Naive thymus-derived CD8-positive, alpha-beta T cell (primary cell): ENCODE data around the gene EBLN1. TPM values are rescaled to one million over a fixed set of nuclear protein-coding genes. Genes with fewer than 3 reads are reported as not detected.

Experiments used
- ATAC-seq, 2 donors: fragments of 150-1000 bp; cut with Tn5 transposase in 1 of 2; sonication (Bioruptor Pico), chemical (Tn5 transposase) in 1 of 2; 1 replicate in 1 of 2; 2 replicates in 1 of 2; pipeline ENCODE4 v1.10.0; 2021; ENCODE audit warnings: mild to moderate bottlenecking in 2 of 2, moderate library complexity in 2 of 2
- POLR2A ChIA-PET: fragments of 350-600 bp; sonication (Branson Sonifier 250); formaldehyde crosslinking; loops from one replicate; lab custom pipeline; 2021; ENCODE audit warnings: antibody characterized with exemption; lab: Charles Lee
- DNase-seq, 10 donors: peaks; one replicate each; pipeline versions ENCODE4 v3.0.0 to v3.0.0-alpha.2; 2020 to 2022
- H3K27ac Mint-ChIP-seq, 10 donors: one replicate each; pipeline ENCODE4 v1.8.0; 2020 to 2022; ENCODE audit warnings: mild to moderate bottlenecking in 10 of 10, mixed read lengths in 10 of 10, moderate library complexity in 4 of 10, inconsistent platforms in 1 of 10
- H3K27me3 Mint-ChIP-seq, 5 donors: one replicate each; pipeline ENCODE4 v1.8.0; 2021 to 2022; ENCODE audit warnings: mixed read lengths in 5 of 5
- H3K36me3 Mint-ChIP-seq, 3 donors: one replicate each; pipeline ENCODE4 v1.8.0; 2020 to 2022; ENCODE audit warnings: mixed read lengths in 3 of 3, mild to moderate bottlenecking in 2 of 3, inconsistent platforms in 1 of 3
- H3K4me1 Mint-ChIP-seq, 4 donors: one replicate each; pipeline ENCODE4 v1.8.0; 2021 to 2022; ENCODE audit warnings: mixed read lengths in 4 of 4
- H3K4me3 Mint-ChIP-seq, 10 donors: one replicate each; pipeline ENCODE4 v1.8.0; 2020 to 2022; ENCODE audit warnings: mild to moderate bottlenecking in 10 of 10, mixed read lengths in 10 of 10, moderate library complexity in 6 of 10, inconsistent platforms in 1 of 10
- H3K9me3 Mint-ChIP-seq, 9 donors: one replicate each; pipeline ENCODE4 v1.8.0; 2020 to 2022; ENCODE audit warnings: mixed read lengths in 9 of 9, mild to moderate bottlenecking in 3 of 9, inconsistent platforms in 1 of 9, moderate library complexity in 1 of 9
- polyA plus RNA-seq, 3 donors: library from polyadenylated mRNA; unstranded; fragments of 300-500 nt; fragmentation: Illumina TruSeq; gene quantifications; one replicate each; pipeline ENCODE4 v1.2.3, GENCODE V29; 2021
- total RNA-seq, 8 experiments: library from RNA in 2 of 8; stranded (reverse) in 2 of 8; gene quantifications; one replicate each; pipeline ENCODE4 v1.2.3 and lab custom pipeline; 2021 to 2026

Gene EBLN1
- total RNA-seq: not detected
- polyA plus RNA-seq: not detected
- 0 reads per million in 6 experiments for total RNA-seq (lab: John Stamatoyannopoulos, UW)

- Mint-ChIP-seq H3K27ac (peak within 1 kb of the TSS in 1 of 10 donors; percentile 32), H3K36me3 (peaks cover 0 to 1% (median 0%) of the 10 kb centered on the region in 3 donors), H3K9me3 (peaks cover 0 to 2% (median 0%) of the 10 kb centered on the region in 9 donors), H3K4me1 (no peaks in the 10 kb centered on the region), H3K4me3 (no peak within 1 kb of the TSS), H3K27me3 (peaks cover 2 to 34% (median 13%) of the 10 kb centered on the region in 5 donors)
- ATAC-seq (no peak), DNase-seq (no peak)
- POLR2A ChIA-PET: no interaction called here
These were observed at the start of gene EBLN1 for GRCh38 chr10:22217842-22218241. Gene EBLN1 (minus strand): TSS chr10:22218015. CDS start chr10:22209983, 8,032 bp downstream.

DNA sequence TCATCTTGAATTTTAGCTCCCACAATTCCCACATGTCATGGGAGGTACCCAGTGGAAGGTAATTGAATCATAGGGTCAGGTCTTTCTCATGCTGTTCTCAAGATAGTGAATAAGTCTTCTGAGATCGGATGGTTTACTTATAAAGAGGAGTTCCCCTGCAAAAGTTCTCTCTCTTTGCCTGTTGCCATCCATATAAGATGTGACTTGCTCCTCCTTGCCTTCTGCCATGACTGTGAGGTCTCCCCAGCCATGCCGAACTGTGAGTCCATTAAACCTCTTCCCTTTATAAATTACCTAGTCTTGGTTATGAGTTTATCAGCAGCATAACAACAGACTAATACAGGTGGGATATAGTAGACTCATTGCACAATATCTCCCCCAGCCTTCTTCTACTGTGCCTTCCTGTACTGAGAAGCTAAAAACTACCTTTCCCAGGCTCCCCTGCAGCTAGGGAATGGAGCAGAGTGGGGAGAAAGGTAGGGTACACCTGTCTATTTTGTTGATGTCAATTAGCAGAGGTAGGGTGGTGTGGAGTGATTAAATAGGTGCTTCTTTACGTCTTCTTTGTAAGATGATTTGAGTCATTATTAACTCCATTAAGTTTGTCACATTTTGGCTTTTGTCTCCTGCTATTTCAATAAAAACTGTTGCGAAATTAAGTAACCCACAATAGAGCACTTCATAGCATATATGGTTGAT lies 48.2 kb upstream of the EBLN1 start:
- peaks cover 0 to 2% (median 0%) of the 10 kb centered on the region in 9 donors for H3K9me3 Mint-ChIP-seq
- no peaks in the 10 kb centered on the region for H3K4me1 Mint-ChIP-seq
- no peak for DNase-seq
- no peak overlapping the region for H3K27ac Mint-ChIP-seq
- no peak overlapping the region for H3K4me3 Mint-ChIP-seq
- peaks cover 13 to 55% (median 39%) of the 10 kb centered on the region in 5 donors for H3K27me3 Mint-ChIP-seq
- POLR2A ChIA-PET: no interaction called here
- ATAC-seq: no peak
- H3K36me3 Mint-ChIP-seq: no peaks in the 10 kb centered on the region

- peaks cover 0 to 2% (median 0%) of the 10 kb centered on the region in 9 donors for H3K9me3 Mint-ChIP-seq
- POLR2A ChIA-PET: no interaction called here
These were observed 45.3 kb upstream of the EBLN1 start for GRCh38 chr10:22263106-22263505.

DNA sequence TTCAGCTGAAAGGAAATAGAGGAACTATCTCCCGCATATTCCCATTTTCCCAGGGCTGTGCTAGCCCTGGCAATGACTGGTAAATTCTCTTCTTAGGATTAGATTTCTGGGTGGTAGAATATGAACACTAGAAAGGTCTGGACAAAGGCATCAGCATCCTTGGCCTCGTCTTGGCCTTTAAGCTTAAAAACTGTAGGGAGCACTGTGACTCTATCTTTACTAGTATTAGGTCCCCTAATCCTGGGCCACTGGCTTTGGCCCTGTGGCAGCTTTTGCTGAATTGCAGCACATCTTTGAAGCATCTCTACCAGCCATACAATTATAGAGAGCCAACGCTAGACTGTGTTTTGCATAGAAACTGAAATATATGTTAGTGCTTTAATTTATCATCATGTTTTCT lies 41.5 kb upstream of the EBLN1 start:
- peak overlapping the region in 1 of 10 donors; percentile 9 for H3K27ac Mint-ChIP-seq
- DNase-seq (no peak), ATAC-seq (peak; percentile 39 to 44)
- H3K4me1 Mint-ChIP-seq: peaks cover 0 to 12% (median 6%) of the 10 kb centered on the region in 4 donors
- no peaks in the 10 kb centered on the region for H3K9me3 Mint-ChIP-seq
- no peaks in the 10 kb centered on the region for H3K36me3 Mint-ChIP-seq
- peaks cover 15 to 45% (median 34%) of the 10 kb centered on the region in 5 donors for H3K27me3 Mint-ChIP-seq
- no peak overlapping the region for H3K4me3 Mint-ChIP-seq
- POLR2A ChIA-PET: no interaction called here

More at GRCh38 chr10:22263106-22263505, 45.3 kb upstream of the EBLN1 start:
- Mint-ChIP-seq H3K4me3 (no peak overlapping the region), H3K27me3 (peaks cover 17 to 70% (median 43%) of the 10 kb centered on the region in 5 donors), H3K36me3 (no peaks in the 10 kb centered on the region), H3K4me1 (peaks cover 0 to 6% (median 5%) of the 10 kb centered on the region in 4 donors), H3K27ac (no peak overlapping the region)
- no peak for ATAC-seq
- no peak for DNase-seq

- ATAC-seq (no peak), DNase-seq (no peak)
- Mint-ChIP-seq H3K36me3 (no peaks in the 10 kb centered on the region), H3K27me3 (peaks cover 12 to 47% (median 37%) of the 10 kb centered on the region in 5 donors), H3K27ac (peak overlapping the region in 1 of 10 donors; percentile 21), H3K9me3 (peaks cover 0 to 2% (median 0%) of the 10 kb centered on the region in 9 donors), H3K4me1 (peaks cover 0 to 20% (median 6%) of the 10 kb centered on the region in 4 donors), H3K4me3 (no peak overlapping the region)
- POLR2A ChIA-PET: interaction anchor here (0.6 to 1.0 kb wide), 4 partner anchors 30 to 366 kb away, joined by 3 to 5 read pairs (median 3); partner anchors contain the start of gene COMMD3
These were observed 40.7 kb upstream of the EBLN1 start for GRCh38 chr10:22258471-22258870.

- H3K9me3 Mint-ChIP-seq: peaks cover 0 to 2% (median 0%) of the 10 kb centered on the region in 9 donors
- DNase-seq (peak in 6 of 10 donors; percentile 2 to 69 (median 38)), ATAC-seq (peak; percentile 20 to 35)
- peaks cover 9 to 35% (median 30%) of the 10 kb centered on the region in 5 donors for H3K27me3 Mint-ChIP-seq
- POLR2A ChIA-PET: interaction anchor here (0.7 to 4.1 kb wide), 8 partner anchors 24 to 348 kb away, joined by 3 to 30 read pairs (median 5); partner anchors contain the start of genes BMI1 and COMMD3
- peak overlapping the region; percentile 63 to 95 (median 89) for H3K27ac Mint-ChIP-seq
- peaks cover 5 to 30% (median 12%) of the 10 kb centered on the region in 4 donors for H3K4me1 Mint-ChIP-seq
- peak overlapping the region; percentile 85 to 91 (median 88) for H3K4me3 Mint-ChIP-seq
- H3K36me3 Mint-ChIP-seq: peaks cover 0 to 7% (median 4%) of the 10 kb centered on the region in 3 donors
These were observed 35.7 kb upstream of the EBLN1 start for GRCh38 chr10:22253580-22253882.

DNA sequence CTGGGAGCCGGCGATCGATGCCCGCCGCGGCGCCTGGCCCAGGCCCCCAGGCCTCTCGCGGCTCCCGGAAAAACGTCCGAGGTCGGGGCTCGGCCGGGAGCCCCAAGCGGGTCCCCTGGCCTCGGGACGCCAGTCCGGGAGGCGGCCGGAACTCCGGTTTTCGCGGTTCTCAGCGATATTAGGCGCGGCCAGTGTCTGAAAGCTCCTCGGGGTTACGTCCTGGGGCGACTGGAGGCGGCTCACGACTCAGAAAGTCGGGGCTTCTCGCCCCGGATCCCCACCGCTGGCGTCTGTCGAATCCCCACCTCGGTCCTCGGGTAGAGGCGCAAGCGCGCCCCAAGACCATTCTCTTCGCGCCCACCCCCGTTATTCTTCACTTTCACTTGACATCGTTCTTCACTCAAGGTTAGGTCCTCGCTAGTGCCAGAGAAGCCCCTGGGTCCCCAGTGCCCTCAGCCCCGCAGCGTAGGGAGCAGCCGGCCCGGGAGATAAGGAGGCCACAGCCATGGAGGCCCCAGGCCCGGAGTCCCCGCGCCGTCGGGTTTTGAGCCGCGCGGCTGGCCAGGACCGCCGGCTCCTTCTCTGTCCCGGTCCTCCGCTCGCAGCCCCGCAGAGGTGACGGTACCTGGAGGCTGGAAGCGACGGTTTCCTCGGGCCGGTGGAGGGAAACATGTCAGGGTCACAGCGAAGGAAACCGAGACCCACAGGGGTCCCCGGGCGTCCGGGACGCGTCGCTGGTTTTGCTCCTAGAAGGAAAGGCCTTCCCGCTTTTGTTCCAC lies 35.2 kb upstream of the EBLN1 start:
- ATAC-seq (peak; percentile 21 to 25), DNase-seq (peak in 8 of 10 donors; percentile 8 to 64 (median 45))
- Mint-ChIP-seq H3K9me3 (peaks cover 0 to 2% (median 0%) of the 10 kb centered on the region in 9 donors), H3K27ac (peak overlapping the region; percentile 80 to 95 (median 92)), H3K36me3 (peaks cover 0 to 7% (median 4%) of the 10 kb centered on the region in 3 donors), H3K4me3 (peak overlapping the region; percentile 85 to 94 (median 88)), H3K27me3 (peaks cover 9 to 33% (median 25%) of the 10 kb centered on the region in 5 donors), H3K4me1 (peaks cover 5 to 32% (median 12%) of the 10 kb centered on the region in 4 donors)
- POLR2A ChIA-PET: interaction anchor here (0.6 to 4.1 kb wide), 11 partner anchors 22 to 374 kb away, joined by 3 to 30 read pairs (median 5); partner anchors contain the start of genes BMI1 and COMMD3

DNA sequence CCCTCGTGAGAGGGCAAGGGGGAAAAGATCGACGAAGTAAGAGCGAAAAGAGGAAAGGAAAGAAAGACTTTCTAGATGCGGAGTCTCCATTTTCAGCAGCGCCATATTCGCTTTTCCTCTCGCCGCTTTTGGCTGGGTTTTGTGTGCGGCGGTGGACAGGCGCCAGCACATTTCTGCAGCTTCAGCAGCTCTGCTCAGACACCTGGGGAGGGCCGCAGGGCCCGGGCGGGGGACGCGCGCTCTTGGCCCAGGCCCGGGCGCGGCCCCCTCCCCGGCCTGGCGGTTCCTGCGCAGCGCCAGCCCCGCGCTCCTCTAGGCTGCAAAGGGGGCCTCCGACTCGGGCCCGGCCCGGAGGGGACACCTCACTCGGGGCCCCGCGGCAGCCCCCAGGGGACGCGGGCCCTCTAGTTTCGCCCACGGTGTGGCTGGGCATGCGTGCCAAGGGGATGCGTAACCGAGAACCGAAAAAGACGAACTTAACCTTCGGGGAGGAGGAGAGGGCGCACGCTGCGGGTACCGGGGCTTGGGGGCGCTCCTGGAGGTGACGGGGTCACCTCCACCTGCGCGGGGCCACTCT lies 34.5 kb upstream of the EBLN1 start:
- H3K27me3 Mint-ChIP-seq: peaks cover 9 to 33% (median 25%) of the 10 kb centered on the region in 5 donors
- peak; percentile 55 to 60 for ATAC-seq
- H3K9me3 Mint-ChIP-seq: peaks cover 0 to 2% (median 0%) of the 10 kb centered on the region in 9 donors
- POLR2A ChIA-PET: interaction anchor here (1.0 to 4.1 kb wide), 5 partner anchors 23 to 185 kb away, joined by 4 to 30 read pairs (median 25); partner anchors contain the start of gene COMMD3
- H3K36me3 Mint-ChIP-seq: peaks cover 0 to 7% (median 4%) of the 10 kb centered on the region in 3 donors
- peak overlapping the region; percentile 96 to 100 (median 98) for H3K27ac Mint-ChIP-seq
- H3K4me1 Mint-ChIP-seq: peaks cover 5 to 39% (median 12%) of the 10 kb centered on the region in 4 donors
- H3K4me3 Mint-ChIP-seq: peak overlapping the region; percentile 91 to 99 (median 97)
- peak in 8 of 10 donors; percentile 15 to 68 (median 40) for DNase-seq

DNA sequence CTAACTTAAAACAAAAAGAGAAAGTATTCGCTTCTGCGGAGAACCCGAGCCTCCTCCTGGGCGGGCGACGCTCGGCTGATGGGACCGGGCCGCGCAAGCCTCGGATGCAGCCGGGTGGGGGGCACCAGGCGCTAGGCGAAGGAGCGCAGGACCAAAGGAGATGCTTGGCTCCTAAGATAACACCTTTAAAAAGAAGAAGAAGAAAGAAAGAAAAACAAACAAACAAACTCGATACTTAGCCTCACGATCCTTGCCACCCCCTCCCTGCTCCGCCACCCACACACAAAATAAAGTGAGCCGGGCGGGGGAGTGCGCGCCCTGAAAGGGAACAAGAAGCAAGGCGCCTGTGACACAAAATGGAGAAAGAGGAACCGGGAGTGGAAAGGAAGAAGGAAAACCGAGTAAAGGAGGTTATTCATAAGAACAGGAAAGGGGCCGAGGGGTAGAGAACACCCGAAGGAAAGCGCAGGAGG lies 34.0 kb upstream of the EBLN1 start:
- Mint-ChIP-seq H3K27ac (peak overlapping the region; percentile 96 to 100 (median 98)), H3K36me3 (peaks cover 0 to 7% (median 4%) of the 10 kb centered on the region in 3 donors), H3K4me1 (peaks cover 5 to 44% (median 14%) of the 10 kb centered on the region in 4 donors), H3K4me3 (peak overlapping the region; percentile 91 to 99 (median 97)), H3K27me3 (peaks cover 5 to 30% (median 23%) of the 10 kb centered on the region in 5 donors), H3K9me3 (peaks cover 0 to 2% (median 0%) of the 10 kb centered on the region in 9 donors)
- POLR2A ChIA-PET: interaction anchor here (0.7 to 4.1 kb wide), 4 partner anchors 22 to 185 kb away, joined by 3 to 30 read pairs (median 26); partner anchors contain the start of gene COMMD3
- peak; percentile 62 to 66 for ATAC-seq
- DNase-seq: peak in 9 of 10 donors; percentile 22 to 79 (median 49)

- Mint-ChIP-seq H3K9me3 (peaks cover 0 to 2% (median 0%) of the 10 kb centered on the region in 9 donors), H3K36me3 (peaks cover 0 to 7% (median 4%) of the 10 kb centered on the region in 3 donors), H3K4me3 (peak overlapping the region; percentile 91 to 99 (median 97)), H3K27me3 (peaks cover 5 to 30% (median 21%) of the 10 kb centered on the region in 5 donors), H3K27ac (peak overlapping the region; percentile 96 to 100 (median 98)), H3K4me1 (peaks cover 5 to 50% (median 15%) of the 10 kb centered on the region in 4 donors)
- DNase-seq (peak in 1 of 10 donors; percentile 24), ATAC-seq (no peak)
- POLR2A ChIA-PET: interaction anchor here (0.7 kb wide), 2 partner anchors 22 to 164 kb away, joined by 3 read pairs; no protein-coding TSS in a partner anchor
These were observed 33.3 kb upstream of the EBLN1 start for GRCh38 chr10:22250897-22251660.

DNA sequence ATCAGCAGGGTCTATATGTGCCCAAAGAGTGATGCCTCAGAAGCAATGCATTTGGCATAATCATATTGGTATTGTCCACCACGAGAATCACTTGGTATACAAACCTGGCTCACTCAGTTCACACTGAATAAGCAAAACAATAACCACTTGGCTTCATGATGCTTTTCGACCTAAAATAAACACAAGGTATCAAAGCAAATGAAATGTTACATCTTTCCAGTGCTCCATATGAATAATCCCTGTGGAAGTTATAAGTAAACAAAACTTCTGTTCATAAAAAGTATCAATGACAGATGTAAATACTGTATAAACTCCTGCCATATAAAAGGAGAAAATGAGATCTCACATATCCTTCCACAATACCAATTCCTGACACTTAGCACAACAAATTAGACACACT lies 29.8 kb upstream of the EBLN1 start:
- Mint-ChIP-seq H3K27me3 (peaks cover 9 to 42% (median 12%) of the 10 kb centered on the region in 5 donors), H3K4me1 (peaks cover 7 to 35% (median 14%) of the 10 kb centered on the region in 4 donors), H3K9me3 (no peaks in the 10 kb centered on the region), H3K36me3 (peaks cover 0 to 7% (median 4%) of the 10 kb centered on the region in 3 donors), H3K27ac (peak overlapping the region in 4 of 10 donors; percentile 17 to 81 (median 54)), H3K4me3 (peak overlapping the region in 1 of 10 donors; percentile 42)
- POLR2A ChIA-PET: no interaction called here
- ATAC-seq (no peak), DNase-seq (no peak)
